Prostate gland (tissue), 2 donors: ENCODE measurements around the gene ZNF576.

Experiments used
- CTCF ChIP-seq, 4 experiments: fragments of 200-600 bp in 2 of 4; fragments of 450-650 bp in 2 of 4; sonication (generic) in 2 of 4; IDR thresholded peaks; 1 replicate in 3 of 4; 2 replicates in 1 of 4; pipeline ENCODE4 v1.5.1; 2016 to 2019; ENCODE audit warnings: antibody characterized with exemption in 4 of 4, mild to moderate bottlenecking in 2 of 4, moderate library complexity in 2 of 4
- POLR2AphosphoS5 ChIP-seq: sonication (generic); formaldehyde crosslinking; IDR thresholded peaks from one replicate; pipeline ENCODE4 v1.6.1; 2017; ENCODE audit warnings: antibody characterized with exemption

GRCh38 chr19:43620061-43621001 is 23.9 kb downstream of the ZNF576 start:
- TF ChIP-seq CTCF (IDR thresholded peaks at IDR 0.05) = no peak
- TF ChIP-seq POLR2AphosphoS5 = no peak
